CD4-positive, alpha-beta T cell treated with Interleukin-4 for 1 hour (primary cell): ENCODE data around the gene SH3TC1.

Source experiments
- DNase-seq, 2 donors: peaks; one replicate each; pipeline ENCODE4 v3.0.0-alpha.2; 2020 to 2022

Gene SH3TC1

GRCh38 chr4:8245884-8246833 is 47.1 kb downstream of the SH3TC1 start:
- DNase-seq = no peak

GRCh38 chr4:8247047-8247930 is 48.2 kb downstream of the SH3TC1 start:
- DNase-seq = no peak

- DNase-seq = no peak
Measured at GRCh38 chr4:8248091-8248490, 49.0 kb downstream of the SH3TC1 start.

GRCh38 chr4:8250227-8250626 is 51.1 kb downstream of the SH3TC1 start:
- DNase-seq = no peak

GRCh38 chr4:8250637-8251036 is 51.5 kb downstream of the SH3TC1 start:
- DNase-seq = no peak

GRCh38 chr4:8251110-8251883 is 52.2 kb downstream of the SH3TC1 start:
- no peak for DNase-seq

GRCh38 chr4:8252301-8253173 is 53.4 kb downstream of the SH3TC1 start:
- DNase-seq = no peak

GRCh38 chr4:8254076-8254475 is 55.0 kb downstream of the SH3TC1 start:
- no peak for DNase-seq

- no peak for DNase-seq
Measured at GRCh38 chr4:8255698-8256441, 56.8 kb downstream of the SH3TC1 start.

- no peak for DNase-seq
Measured at GRCh38 chr4:8257854-8258253, 58.8 kb downstream of the SH3TC1 start.

- no peak for DNase-seq
Measured at GRCh38 chr4:8258552-8259212, 59.6 kb downstream of the SH3TC1 start.

GRCh38 chr4:8259743-8260430 is 60.8 kb downstream of the SH3TC1 start:
- DNase-seq = no peak

GRCh38 chr4:8260656-8261111 is 61.6 kb downstream of the SH3TC1 start:
- DNase-seq = no peak

- DNase-seq = no peak
Measured at GRCh38 chr4:8261851-8262535, 62.9 kb downstream of the SH3TC1 start.

GRCh38 chr4:8262637-8263322 is 63.7 kb downstream of the SH3TC1 start:
- DNase-seq = no peak

- DNase-seq = no peak
Measured at GRCh38 chr4:8263397-8263796, 64.3 kb downstream of the SH3TC1 start.

- no peak for DNase-seq
Measured at GRCh38 chr4:8264106-8264505, 65.0 kb downstream of the SH3TC1 start.

GRCh38 chr4:8265171-8265929 is 66.3 kb downstream of the SH3TC1 start:
- DNase-seq = no peak
